Endodermal cell (in vitro differentiated cells): ENCODE data around the gene CNTN1. TPM values are rescaled to one million over a fixed set of nuclear protein-coding genes. Genes with fewer than 3 reads are reported as not detected.
A peak's percentile ranks its signal among the peaks of the same experiment; 100 is the strongest.

Experiments
- DNase-seq: peaks from one replicate; pipeline ENCODE4 v3.0.0-alpha.2; 2017
- H3K27ac ChIP-seq: 2 replicates; pipeline ENCODE4 v1.5.1; 2013; ENCODE audit warnings: mild to moderate bottlenecking, low read depth, low read length, moderate library complexity
- H3K27me3 ChIP-seq: 2 replicates; pipeline ENCODE4 v1.6.1; 2013; ENCODE audit warnings: mild to moderate bottlenecking, low read length, moderate library complexity; ENCODE audit not compliant: insufficient read depth, control insufficient read depth, poor library complexity, severe bottlenecking
- H3K36me3 ChIP-seq: 2 replicates; pipeline ENCODE4 v1.7.0; 2013; ENCODE audit warnings: mild to moderate bottlenecking, low read length, moderate library complexity; ENCODE audit not compliant: control insufficient read depth, insufficient read depth
- H3K4me1 ChIP-seq: one replicate; pipeline ENCODE4 v1.7.0; 2013; ENCODE audit warnings: low read length; ENCODE audit not compliant: control insufficient read depth, insufficient read depth
- H3K4me3 ChIP-seq: 2 replicates; pipeline ENCODE4 v1.5.1; 2013; ENCODE audit warnings: mild to moderate bottlenecking, low read length, moderate library complexity
- H3K9ac ChIP-seq: 2 replicates; pipeline ENCODE4 v1.6.1; 2013; ENCODE audit warnings: mild to moderate bottlenecking, low read length, moderate library complexity; ENCODE audit not compliant: poor library complexity, severe bottlenecking; ENCODE audit errors: extremely low read depth
- H3K9me3 ChIP-seq: 2 replicates; pipeline ENCODE4 v1.6.1; 2013; ENCODE audit warnings: mild to moderate bottlenecking, low read length, moderate library complexity; ENCODE audit not compliant: control insufficient read depth
- H3K27ac Mint-ChIP-seq: 2 replicates; pipeline ENCODE4 v1.8.0; 2020; ENCODE audit warnings: mixed read lengths
- H3K27me3 Mint-ChIP-seq: 2 replicates; pipeline ENCODE4 v1.8.0; 2021; ENCODE audit warnings: mild to moderate bottlenecking, mixed read lengths; ENCODE audit not compliant: insufficient read depth
- H3K36me3 Mint-ChIP-seq: 2 replicates; pipeline ENCODE4 v1.8.0; 2020; ENCODE audit warnings: low read depth, mixed read lengths
- H3K4me1 Mint-ChIP-seq: 2 replicates; pipeline ENCODE4 v1.8.0; 2020; ENCODE audit warnings: mixed read lengths
- H3K4me3 Mint-ChIP-seq: 2 replicates; pipeline ENCODE4 v1.8.0; 2020; ENCODE audit warnings: mild to moderate bottlenecking, moderate library complexity, mixed read lengths
- H3K9me3 Mint-ChIP-seq: 2 replicates; pipeline ENCODE4 v1.8.0; 2020; ENCODE audit warnings: mild to moderate bottlenecking, mixed read lengths
- CTCF ChIP-seq: fragments of 200-600 bp; sonication (generic); conservative IDR thresholded peaks from 2 replicates; pipeline ENCODE4 v1.5.0; 2021; ENCODE audit warnings: antibody characterized with exemption, mild to moderate bottlenecking
- WGBS, 2 experiments: methylation state at CpG; one replicate each; pipeline versions ENCODE4 v1.1.5 to v1.1.7; 2013; ENCODE audit warnings: missing lambda C conversion rate in 2 of 2, mixed read lengths in 1 of 2; ENCODE audit not compliant: insufficient coverage in 1 of 2, insufficient read length in 1 of 2; 5-methylcytosine and 5-hydroxymethylcytosine counted together
- long read RNA-seq, 4 experiments: library from polyadenylated mRNA in 2 of 4; library from RNA in 1 of 4; library from capped mRNA in 1 of 4; stranded (forward) in 3 of 4; unstranded in 1 of 4; transcript quantifications; one replicate each; pipeline ENCODE4 v2.0.0, GENCODE V29; 2020 to 2021; ENCODE audit warnings: inconsistent platforms in 1 of 4
- polyA plus RNA-seq, 2 experiments: library from polyadenylated mRNA; stranded (reverse); fragments of 50-300 nt; gene quantifications; one replicate each; pipeline ENCODE4 v1.2.3, GENCODE V29; 2013
- total RNA-seq, 2 donors: library from RNA; stranded (reverse); fragmentation: NEBNext Ultra II Directional in 1 of 2; extraction: Animal tissue kit (Norgen Biotek cat#: 25700) in 1 of 2; gene quantifications; 2 replicates in 1 of 2; 3 replicates in 1 of 2; pipeline ENCODE4 v1.2.1, GENCODE V29; 2021

Gene CNTN1
- total RNA-seq: 1 to 10 TPM; 8.4 to 8.6 TPM
- 2.6 TPM for polyA plus RNA-seq (2013, experiment 1 of 2)
- 2.6 TPM for polyA plus RNA-seq (2013, experiment 2 of 2)
- long read RNA-seq, experiment 1, partial matches to known transcripts: 0 of 3 reads
- long read RNA-seq, experiment 1, other reads (novel, unspliced or antisense): 3 of 3 reads
- long read RNA-seq, experiment 2, full-length matches to known transcripts: 19 of 31 reads
- long read RNA-seq, experiment 2, partial matches to known transcripts: 5 of 31 reads
- long read RNA-seq, experiment 2, other reads (novel, unspliced or antisense): 7 of 31 reads
- long read RNA-seq, experiment 3, full-length matches to known transcripts: 25 of 34 reads
- long read RNA-seq, experiment 3, partial matches to known transcripts: 2 of 34 reads
- long read RNA-seq, experiment 3, other reads (novel, unspliced or antisense): 7 of 34 reads
- long read RNA-seq, experiment 4, full-length matches to known transcripts: 1 of 3 reads
- long read RNA-seq, experiment 4, partial matches to known transcripts: 1 of 3 reads
- long read RNA-seq, experiment 4, other reads (novel, unspliced or antisense): 1 of 3 reads

GRCh38 chr12:40691913-40692764, at the start of gene CNTN1:
TSS of gene CNTN1 (plus strand) at chr12:40692439.
- Mint-ChIP-seq H3K4me3 (peak within 1 kb of the TSS; percentile 71), H3K27ac (no peak within 1 kb of the TSS), H3K27me3 (peaks cover 33% of the 10 kb centered on the region), H3K9me3 (no peaks in the 10 kb centered on the region), H3K4me1 (peaks cover 4% of the 10 kb centered on the region), H3K36me3 (no peaks in the 10 kb centered on the region)
- DNase-seq: peak; percentile 98
- Histone ChIP-seq H3K36me3 (no peaks in the 10 kb centered on the region), H3K9ac (no peak within 1 kb of the TSS), H3K27me3 (peaks cover 48% of the 10 kb centered on the region), H3K9me3 (no peaks in the 10 kb centered on the region), H3K4me3 (peak within 1 kb of the TSS; percentile 86), H3K27ac (no peak within 1 kb of the TSS), H3K4me1 (no peaks in the 10 kb centered on the region)
- 11 to 13% methylated on average over 13 to 31 of the region's 31 CpGs for WGBS, 2 experiments
- no peak for TF ChIP-seq CTCF

DNA sequence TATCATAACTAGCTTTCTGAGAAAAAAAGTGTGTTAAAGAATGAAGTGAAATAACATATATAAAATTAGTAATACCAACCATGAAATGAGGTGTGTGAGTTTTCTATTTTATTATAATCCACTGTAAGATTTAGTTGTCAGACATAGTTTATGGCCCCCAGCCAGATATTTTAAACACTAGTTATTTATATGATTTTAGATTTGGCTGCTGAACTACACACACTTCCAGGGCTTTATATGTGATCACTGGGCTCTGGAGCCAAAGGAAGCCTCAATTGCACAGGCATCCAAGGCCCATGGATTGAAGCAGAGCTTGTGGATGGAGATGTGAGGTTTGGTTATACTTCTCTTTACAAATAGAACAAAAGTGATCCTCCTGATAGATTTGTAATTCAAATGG, 48.7 kb upstream of the CNTN1 start:
- DNase-seq: no peak
- H3K36me3 ChIP-seq: no peaks in the 10 kb centered on the region
- peaks cover 31% of the 10 kb centered on the region for H3K9me3 ChIP-seq
- no peak overlapping the region for H3K4me3 Mint-ChIP-seq
- H3K36me3 Mint-ChIP-seq: no peaks in the 10 kb centered on the region
- TF ChIP-seq CTCF: no peak
- no peak overlapping the region for H3K4me3 ChIP-seq
- H3K9ac ChIP-seq: no peak overlapping the region
- no peak overlapping the region for H3K27ac ChIP-seq
- H3K4me1 Mint-ChIP-seq: peaks cover 5% of the 10 kb centered on the region
- no peak overlapping the region for H3K27ac Mint-ChIP-seq
- H3K27me3 ChIP-seq: no peaks in the 10 kb centered on the region
- peaks cover 38% of the 10 kb centered on the region for H3K9me3 Mint-ChIP-seq
- H3K4me1 ChIP-seq: no peaks in the 10 kb centered on the region
- H3K27me3 Mint-ChIP-seq: no peaks in the 10 kb centered on the region

- no peaks in the 10 kb centered on the region for H3K27me3 ChIP-seq
- TF ChIP-seq CTCF: no peak
- no peak overlapping the region for H3K4me3 ChIP-seq
- H3K27ac ChIP-seq: no peak overlapping the region
- peaks cover 35% of the 10 kb centered on the region for H3K9me3 Mint-ChIP-seq
- H3K9me3 ChIP-seq: peaks cover 31% of the 10 kb centered on the region
- no peak overlapping the region for H3K4me3 Mint-ChIP-seq
- no peaks in the 10 kb centered on the region for H3K27me3 Mint-ChIP-seq
- 100% methylated on average over 1 of the region's 1 CpG; no CpG with 5 or more reads in 1 of the 2 experiments for WGBS, 2 experiments
- no peak overlapping the region for H3K9ac ChIP-seq
- H3K36me3 Mint-ChIP-seq: no peaks in the 10 kb centered on the region
- no peaks in the 10 kb centered on the region for H3K36me3 ChIP-seq
- H3K4me1 Mint-ChIP-seq: peaks cover 8% of the 10 kb centered on the region
- DNase-seq: no peak
- no peak overlapping the region for H3K27ac Mint-ChIP-seq
- H3K4me1 ChIP-seq: no peaks in the 10 kb centered on the region
Observed at GRCh38 chr12:40643976-40644375, 48.3 kb upstream of the CNTN1 start.
